RPMI7951 (cell line): ENCODE data around the gene TRMT6. TPM values are rescaled to one million over a fixed set of nuclear protein-coding genes. Genes with fewer than 3 reads are reported as not detected.

ENCODE experiments used
- DNase-seq: peaks from one replicate; pipeline ENCODE4 v3.0.0-alpha.2; 2012; ENCODE audit warnings: low read depth
- total RNA-seq: library from RNA; depleted of rRNA; stranded (reverse); fragments of >200 nt; shearing (Covaris generic); gene quantifications from 2 replicates; pipeline ENCODE4 v1.2.3, GENCODE V29; 2014; rRNA removed

TRMT6 gene, protein sequence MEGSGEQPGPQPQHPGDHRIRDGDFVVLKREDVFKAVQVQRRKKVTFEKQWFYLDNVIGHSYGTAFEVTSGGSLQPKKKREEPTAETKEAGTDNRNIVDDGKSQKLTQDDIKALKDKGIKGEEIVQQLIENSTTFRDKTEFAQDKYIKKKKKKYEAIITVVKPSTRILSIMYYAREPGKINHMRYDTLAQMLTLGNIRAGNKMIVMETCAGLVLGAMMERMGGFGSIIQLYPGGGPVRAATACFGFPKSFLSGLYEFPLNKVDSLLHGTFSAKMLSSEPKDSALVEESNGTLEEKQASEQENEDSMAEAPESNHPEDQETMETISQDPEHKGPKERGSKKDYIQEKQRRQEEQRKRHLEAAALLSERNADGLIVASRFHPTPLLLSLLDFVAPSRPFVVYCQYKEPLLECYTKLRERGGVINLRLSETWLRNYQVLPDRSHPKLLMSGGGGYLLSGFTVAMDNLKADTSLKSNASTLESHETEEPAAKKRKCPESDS
- 20.9 and 21.9 TPM in 2 replicates for total RNA-seq

GRCh38 chr20:5950271-5951031, at the start of gene TRMT6, which contains the start of gene MCM8:
TRMT6 (minus strand) TSS chr20:5950533; CDS start chr20:5950405, 128 bp downstream.
MCM8 (plus strand) TSS chr20:5950652; CDS start chr20:5952016, 1,364 bp downstream.
- peak; percentile 99 for DNase-seq

- DNase-seq, result no peak
Observed at GRCh38 chr20:5999783-6000182, 49.5 kb upstream of the TRMT6 start.

GRCh38 chr20:5996765-5997164, 46.4 kb upstream of the TRMT6 start:
- DNase-seq, result no peak

DNA sequence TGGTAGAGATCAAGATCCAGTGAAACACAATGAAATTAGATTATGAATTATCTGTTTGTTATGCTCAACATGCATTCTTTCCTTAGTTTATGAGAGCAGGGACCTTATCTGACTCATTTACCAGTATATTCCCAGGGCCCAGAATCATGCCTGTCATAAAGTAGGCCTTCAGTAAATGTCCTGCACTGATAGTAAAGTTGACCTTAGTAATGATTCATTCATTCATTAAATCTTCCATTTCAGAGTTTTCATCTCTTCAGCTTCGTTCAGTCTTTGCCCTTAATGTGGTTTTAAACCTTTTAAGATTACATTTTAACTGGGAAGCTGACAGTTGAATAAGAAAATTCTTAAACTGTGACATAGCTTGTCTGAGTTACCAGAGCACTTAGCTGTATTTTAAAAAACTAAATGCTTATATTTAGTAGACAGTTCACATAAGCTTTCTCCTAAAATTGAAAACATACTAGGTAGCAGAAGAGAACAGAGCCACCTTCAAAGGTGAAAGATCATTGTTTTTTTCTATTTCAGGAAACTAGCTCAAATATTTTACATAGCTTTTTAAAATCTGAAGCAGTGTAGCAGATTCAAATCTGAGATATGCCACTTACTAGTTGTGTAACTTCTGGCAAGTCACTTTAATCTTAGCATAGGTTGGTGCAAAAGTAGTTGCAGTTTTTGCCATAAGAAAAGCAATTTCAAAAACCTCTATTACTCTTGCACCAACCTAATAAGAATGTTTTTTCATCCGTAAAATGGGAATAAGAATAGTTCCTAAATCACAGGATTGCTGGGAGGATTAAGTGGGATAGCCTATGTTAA, 41.5 kb upstream of the TRMT6 start:
- DNase-seq, result peak; percentile 3

- no peak for DNase-seq
Observed at GRCh38 chr20:5990946-5991345, 40.6 kb upstream of the TRMT6 start.

DNA sequence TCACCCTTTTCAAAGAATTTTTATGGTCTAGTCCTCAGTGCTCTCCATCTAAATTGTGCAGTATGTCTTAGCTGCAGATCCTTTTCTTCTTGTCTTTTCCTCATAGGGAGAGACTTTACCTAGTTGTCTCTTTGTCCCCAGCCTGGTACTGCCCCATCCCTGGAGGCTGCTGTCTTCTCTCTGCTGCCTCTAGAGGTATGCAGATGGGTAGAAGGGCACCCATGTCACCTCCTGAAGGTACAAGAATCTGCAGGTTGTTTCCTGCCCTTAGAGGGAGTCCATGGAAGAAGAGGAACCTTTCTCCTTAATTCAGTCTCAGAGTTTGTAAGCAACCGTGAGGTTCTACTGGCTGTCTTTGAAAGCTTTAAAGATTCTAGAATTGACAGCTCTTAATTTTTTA, 39.2 kb upstream of the TRMT6 start:
- DNase-seq, result no peak

DNA sequence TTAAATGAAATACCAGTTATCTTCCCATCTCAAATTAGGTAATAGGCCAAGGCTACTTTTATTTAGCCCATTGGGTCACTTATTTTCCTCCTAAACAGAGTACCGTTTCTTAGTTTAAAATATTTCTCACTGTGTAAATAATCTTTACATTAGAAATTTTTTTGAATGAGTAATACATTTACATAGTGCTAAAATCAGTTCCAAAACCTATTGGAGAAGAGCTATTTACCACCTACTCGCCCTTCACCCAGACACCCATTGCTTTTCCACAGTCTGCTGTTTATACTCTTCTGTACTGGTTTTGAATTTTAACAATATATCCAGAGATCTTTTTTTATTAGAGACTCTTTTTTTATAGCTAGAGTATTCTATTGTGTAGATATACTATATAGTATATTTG, 37.0 kb upstream of the TRMT6 start:
- DNase-seq, result no peak

DNA sequence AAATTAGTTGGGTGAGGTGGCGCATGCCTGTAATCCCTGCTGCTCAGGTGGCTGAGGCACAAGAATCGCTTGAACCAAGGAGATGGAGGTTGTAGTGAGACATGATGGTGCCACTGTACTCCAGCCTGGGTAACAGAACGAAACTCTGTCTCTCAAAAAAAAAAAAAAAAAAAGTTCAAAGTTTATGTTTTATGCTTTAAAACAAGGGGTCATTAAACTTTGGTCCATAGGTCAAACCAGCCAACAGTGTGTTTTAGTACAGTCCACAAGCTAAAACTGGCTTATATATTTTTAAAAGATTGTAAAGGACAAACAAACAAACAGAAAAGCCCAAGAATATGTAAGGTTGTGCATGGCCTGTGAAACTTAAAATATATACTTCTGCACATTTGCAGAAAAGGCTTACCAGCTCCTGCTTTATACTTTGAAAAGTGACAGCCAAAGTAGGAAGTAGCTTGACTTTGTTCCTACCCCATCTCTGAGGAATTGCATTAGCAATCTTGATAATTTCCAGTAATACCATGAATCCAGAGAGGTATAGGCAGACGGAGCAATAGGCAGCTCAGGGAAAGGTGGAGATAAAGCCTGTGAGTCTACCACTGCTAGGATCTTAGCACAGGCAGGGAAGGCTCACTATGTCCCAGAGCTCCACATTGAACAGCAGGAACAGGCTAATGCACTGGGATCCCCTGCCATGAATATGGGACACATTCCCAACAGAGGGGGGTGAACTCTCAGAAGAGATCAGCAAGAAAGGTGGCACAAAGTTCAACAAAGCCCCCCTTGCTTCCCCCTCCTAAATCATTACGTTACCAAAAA, 30.6 kb upstream of the TRMT6 start:
- DNase-seq, result no peak

- no peak for DNase-seq
Observed at GRCh38 chr20:5979801-5980200, 29.5 kb upstream of the TRMT6 start.

DNA sequence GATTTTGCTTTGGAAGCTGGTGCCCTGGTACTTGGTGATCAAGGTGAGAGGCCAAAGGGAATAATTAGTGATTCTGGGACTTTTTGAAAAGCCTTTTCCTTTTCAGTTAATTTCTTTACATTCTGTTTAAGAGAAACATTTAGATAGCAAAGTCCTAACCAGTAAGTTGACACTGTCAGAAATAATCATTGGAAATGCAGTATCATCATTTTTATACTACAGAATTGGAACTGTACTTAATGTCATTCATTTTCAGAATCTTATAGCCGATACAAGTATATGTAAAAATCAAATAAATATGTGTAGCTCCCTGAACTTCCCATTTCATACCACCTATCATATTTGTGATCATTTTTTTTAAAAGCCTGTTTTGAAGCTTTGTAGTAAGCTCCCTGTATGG, 27.6 kb upstream of the TRMT6 start:
- no peak for DNase-seq

DNA sequence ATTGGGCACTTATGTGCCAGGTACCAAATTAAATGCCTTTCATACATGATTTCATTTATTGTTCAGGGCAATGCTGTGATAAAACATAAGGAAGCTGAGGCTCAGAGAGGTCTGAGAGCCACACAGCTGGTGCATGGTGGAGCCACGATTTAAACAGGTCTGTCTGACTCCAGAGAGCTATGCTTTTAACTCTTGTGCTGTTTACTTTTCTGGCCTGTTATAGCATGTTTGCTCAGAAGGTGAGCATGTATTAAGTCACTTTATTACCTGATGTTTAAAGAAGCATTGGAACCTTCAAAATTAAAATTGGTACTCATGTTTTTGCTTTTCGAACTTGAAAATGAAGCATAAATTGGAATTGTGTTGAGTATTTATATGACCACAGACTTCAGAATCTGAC, 26.9 kb upstream of the TRMT6 start:
- DNase-seq, result no peak

DNA sequence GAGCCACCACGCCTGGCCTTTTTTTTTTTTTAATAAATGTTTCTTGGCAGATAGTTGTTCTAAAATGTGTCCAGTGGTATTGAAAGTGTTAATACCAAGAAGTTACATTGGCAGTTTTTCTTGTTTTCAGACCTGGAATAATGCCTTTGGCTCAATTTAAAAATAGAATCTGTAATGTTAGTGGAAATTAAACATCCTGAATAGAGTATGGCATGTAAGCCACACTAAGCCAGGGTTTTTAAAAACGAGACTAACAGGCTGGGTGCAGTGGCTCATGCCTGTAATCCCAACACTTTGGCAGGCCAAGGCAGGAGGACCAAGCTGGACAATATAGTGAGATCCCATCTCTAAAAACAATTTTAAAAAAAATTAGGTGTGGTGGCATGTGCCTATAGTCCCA, 25.4 kb upstream of the TRMT6 start:
- no peak for DNase-seq

- no peak for DNase-seq
Observed at GRCh38 chr20:5974531-5974930, 24.2 kb upstream of the TRMT6 start.

GRCh38 chr20:5973971-5974370, 23.6 kb upstream of the TRMT6 start:
- DNase-seq, result no peak

GRCh38 chr20:5973172-5973571, 22.8 kb upstream of the TRMT6 start:
- DNase-seq, result no peak

DNA sequence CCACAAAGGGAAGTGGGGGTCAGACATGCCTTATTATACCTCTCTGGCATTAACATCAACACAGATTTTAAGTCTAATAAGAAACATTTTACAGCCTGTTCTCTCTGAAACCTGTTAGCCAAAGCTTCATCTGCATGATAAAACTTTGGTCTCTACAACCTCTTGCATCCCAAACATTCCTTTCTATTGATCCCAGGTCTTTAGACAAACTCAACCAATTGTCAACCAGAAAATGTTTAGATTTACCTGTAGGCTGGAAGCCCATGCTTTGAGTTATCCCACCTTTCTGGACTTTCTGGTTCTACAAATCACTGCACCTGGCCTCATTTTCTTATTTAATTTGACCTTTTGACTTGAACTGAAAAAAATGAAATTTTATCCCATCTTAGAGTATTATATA, 20.9 kb upstream of the TRMT6 start:
- no peak for DNase-seq

- DNase-seq, result no peak
Observed at GRCh38 chr20:5970381-5970780, 20.0 kb upstream of the TRMT6 start.

DNA sequence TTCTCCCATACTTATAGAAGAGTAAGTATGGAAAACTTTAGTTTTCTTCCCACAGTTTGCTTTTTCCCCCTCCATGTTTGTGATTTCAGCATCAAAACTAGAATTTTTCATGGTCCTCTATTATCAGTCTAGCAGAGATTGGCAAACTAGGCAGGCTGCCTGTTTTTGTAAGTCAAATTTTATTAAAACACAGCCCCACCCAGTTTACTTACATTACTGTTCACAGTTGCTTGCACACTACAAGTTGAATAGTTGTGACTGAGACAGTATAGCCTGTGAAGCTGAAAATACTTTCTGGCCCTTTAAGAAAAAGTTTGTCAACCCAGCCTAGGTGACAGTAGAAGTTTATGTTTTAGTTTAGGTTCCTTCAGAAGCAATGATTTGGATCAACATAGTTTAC, 19.6 kb upstream of the TRMT6 start:
- no peak for DNase-seq

DNA sequence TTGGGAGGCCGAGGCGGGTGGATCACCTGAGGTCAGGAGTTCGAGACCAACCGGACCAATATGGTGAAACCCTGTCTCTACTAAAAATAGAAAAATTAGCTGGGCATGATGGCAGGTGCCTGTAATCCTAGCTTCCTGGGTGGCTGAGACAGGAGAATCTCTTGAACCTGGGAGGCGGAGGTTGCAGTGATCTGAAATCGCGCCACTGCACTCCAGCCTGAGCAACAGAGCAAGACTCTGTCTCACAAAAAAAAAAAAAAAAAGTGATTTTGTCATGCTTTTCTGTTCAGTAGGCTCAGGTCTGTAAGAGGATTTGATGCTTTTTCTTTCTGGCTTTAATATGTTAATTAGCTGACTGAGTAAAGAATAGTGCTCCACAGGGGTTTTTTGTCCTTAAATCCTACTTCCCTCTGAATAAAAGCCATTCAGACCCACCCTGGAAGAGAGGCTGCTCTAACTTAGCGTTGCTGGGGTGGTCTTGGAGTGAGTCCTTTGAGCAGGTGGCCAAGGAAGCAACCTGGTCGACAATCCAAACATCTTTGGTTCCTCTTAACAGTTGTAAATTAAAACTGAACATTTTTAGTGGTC, 19.1 kb upstream of the TRMT6 start:
- DNase-seq, result no peak

DNA sequence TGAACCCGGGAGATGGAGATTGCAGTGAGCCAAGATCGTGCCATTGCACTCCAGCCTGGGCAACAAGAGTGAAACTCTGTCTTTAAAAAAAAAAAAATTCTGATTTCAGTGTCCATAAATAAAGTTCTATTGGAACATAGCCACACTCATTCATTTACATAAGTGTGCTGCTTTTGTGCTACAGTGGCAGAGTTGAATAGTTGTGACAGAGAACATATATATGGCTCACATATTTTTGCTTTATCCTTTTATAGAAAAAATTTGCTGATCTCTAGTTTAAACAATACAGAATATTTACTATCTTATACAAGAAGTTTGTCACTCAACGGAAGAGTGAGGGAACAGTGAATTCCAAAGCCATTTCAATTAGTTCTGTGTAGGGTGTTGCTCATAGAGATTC, 18.1 kb upstream of the TRMT6 start:
- no peak for DNase-seq

GRCh38 chr20:5967469-5967868, 17.1 kb upstream of the TRMT6 start:
- no peak for DNase-seq
